ENCODE measurements around the gene CCDC86.

DNA sequence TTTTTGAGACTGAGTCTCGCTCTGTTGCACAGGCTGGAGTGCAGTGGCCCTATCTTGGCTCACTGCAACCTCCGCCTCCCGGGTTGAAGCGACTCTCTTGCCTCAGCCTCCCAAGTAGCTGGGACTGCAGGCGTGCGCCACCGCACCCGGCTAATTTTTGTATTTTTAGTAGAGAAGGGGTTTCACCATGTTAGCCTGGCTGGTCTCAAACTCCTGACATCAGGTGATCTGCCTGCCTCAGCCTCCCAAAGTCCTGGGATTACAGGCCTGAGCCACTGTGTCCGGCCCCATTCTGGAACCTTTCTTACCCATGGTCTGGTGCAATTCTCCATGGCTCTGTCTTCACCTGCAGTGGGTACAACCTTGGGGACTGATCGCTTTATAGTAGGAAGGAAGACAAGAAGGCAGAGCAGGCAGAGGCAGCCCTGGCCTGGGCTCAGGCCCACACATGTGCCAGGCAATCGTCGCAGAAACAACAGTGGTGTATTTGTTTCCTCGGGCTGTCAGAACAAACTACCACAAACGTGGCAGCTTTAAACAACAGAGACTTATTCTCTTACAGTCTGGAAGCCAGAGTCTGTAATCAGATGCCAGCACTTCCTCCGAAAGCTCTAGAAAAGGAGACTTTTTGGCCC lies 17.8 kb downstream of the CCDC86 start:
- no peak for TF ChIP-seq ETV6 (conservative IDR thresholded peaks at IDR 0.05 in 1 of 2, IDR thresholded peaks at IDR 0.05 in 1 of 2; ENCODE audit: borderline replicate concordance in 1 of 2, low read depth in 1 of 2)
- TF ChIP-seq, protein P1, sequence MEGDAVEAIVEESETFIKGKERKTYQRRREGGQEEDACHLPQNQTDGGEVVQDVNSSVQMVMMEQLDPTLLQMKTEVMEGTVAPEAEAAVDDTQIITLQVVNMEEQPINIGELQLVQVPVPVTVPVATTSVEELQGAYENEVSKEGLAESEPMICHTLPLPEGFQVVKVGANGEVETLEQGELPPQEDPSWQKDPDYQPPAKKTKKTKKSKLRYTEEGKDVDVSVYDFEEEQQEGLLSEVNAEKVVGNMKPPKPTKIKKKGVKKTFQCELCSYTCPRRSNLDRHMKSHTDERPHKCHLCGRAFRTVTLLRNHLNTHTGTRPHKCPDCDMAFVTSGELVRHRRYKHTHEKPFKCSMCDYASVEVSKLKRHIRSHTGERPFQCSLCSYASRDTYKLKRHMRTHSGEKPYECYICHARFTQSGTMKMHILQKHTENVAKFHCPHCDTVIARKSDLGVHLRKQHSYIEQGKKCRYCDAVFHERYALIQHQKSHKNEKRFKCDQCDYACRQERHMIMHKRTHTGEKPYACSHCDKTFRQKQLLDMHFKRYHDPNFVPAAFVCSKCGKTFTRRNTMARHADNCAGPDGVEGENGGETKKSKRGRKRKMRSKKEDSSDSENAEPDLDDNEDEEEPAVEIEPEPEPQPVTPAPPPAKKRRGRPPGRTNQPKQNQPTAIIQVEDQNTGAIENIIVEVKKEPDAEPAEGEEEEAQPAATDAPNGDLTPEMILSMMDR (IDR thresholded peaks at IDR 0.05 in 2 of 3, conservative IDR thresholded peaks at IDR 0.05 in 1 of 3; ENCODE audit: control insufficient read depth in 2 of 3, extremely low read depth in 1 of 3, insufficient read depth in 1 of 3, low read depth in 3 of 3, low read length in 3 of 3), result no peak
- no peak for TF ChIP-seq EGR1 (IDR thresholded peaks at IDR 0.05; ENCODE audit: borderline replicate concordance in 1 of 2, low read depth in 2 of 2, low read length in 2 of 2)
- no peak for TF ChIP-seq SPI1 (IDR thresholded peaks at IDR 0.05; ENCODE audit: borderline replicate concordance, insufficient read depth, low read depth, low read length)
- no peak for TF ChIP-seq POLR2AphosphoS2 (IDR thresholded peaks at IDR 0.05; ENCODE audit: low read depth, low read length)
- no peak for TF ChIP-seq POLR2A (IDR thresholded peaks at IDR 0.05; ENCODE audit: low read depth, low read length)
- TF ChIP-seq, protein P2, sequence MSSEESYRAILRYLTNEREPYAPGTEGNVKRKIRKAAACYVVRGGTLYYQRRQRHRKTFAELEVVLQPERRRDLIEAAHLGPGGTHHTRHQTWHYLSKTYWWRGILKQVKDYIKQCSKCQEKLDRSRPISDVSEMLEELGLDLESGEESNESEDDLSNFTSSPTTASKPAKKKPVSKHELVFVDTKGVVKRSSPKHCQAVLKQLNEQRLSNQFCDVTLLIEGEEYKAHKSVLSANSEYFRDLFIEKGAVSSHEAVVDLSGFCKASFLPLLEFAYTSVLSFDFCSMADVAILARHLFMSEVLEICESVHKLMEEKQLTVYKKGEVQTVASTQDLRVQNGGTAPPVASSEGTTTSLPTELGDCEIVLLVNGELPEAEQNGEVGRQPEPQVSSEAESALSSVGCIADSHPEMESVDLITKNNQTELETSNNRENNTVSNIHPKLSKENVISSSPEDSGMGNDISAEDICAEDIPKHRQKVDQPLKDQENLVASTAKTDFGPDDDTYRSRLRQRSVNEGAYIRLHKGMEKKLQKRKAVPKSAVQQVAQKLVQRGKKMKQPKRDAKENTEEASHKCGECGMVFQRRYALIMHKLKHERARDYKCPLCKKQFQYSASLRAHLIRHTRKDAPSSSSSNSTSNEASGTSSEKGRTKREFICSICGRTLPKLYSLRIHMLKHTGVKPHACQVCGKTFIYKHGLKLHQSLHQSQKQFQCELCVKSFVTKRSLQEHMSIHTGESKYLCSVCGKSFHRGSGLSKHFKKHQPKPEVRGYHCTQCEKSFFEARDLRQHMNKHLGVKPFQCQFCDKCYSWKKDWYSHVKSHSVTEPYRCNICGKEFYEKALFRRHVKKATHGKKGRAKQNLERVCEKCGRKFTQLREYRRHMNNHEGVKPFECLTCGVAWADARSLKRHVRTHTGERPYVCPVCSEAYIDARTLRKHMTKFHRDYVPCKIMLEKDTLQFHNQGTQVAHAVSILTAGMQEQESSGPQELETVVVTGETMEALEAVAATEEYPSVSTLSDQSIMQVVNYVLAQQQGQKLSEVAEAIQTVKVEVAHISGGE (CRISPR knock-in tag; IDR thresholded peaks at IDR 0.05), result no peak
- TF ChIP-seq GABPA (IDR thresholded peaks at IDR 0.05; ENCODE audit: low read depth), result no peak
- no peak for TF ChIP-seq NBN (IDR thresholded peaks at IDR 0.05)
- TF ChIP-seq, protein P3, sequence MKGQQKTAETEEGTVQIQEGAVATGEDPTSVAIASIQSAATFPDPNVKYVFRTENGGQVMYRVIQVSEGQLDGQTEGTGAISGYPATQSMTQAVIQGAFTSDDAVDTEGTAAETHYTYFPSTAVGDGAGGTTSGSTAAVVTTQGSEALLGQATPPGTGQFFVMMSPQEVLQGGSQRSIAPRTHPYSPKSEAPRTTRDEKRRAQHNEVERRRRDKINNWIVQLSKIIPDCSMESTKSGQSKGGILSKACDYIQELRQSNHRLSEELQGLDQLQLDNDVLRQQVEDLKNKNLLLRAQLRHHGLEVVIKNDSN (IDR thresholded peaks at IDR 0.05; ENCODE audit: borderline replicate concordance, extremely low read length, insufficient read depth, low read depth, low read length), result no peak
- TF ChIP-seq, protein P4, sequence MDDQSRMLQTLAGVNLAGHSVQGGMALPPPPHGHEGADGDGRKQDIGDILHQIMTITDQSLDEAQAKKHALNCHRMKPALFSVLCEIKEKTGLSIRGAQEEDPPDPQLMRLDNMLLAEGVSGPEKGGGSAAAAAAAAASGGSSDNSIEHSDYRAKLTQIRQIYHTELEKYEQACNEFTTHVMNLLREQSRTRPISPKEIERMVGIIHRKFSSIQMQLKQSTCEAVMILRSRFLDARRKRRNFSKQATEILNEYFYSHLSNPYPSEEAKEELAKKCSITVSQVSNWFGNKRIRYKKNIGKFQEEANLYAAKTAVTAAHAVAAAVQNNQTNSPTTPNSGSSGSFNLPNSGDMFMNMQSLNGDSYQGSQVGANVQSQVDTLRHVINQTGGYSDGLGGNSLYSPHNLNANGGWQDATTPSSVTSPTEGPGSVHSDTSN (IDR thresholded peaks at IDR 0.05; ENCODE audit: insufficient replicate concordance, low read depth, low read length), result no peak
- no peak for TF ChIP-seq CHD4 (IDR thresholded peaks at IDR 0.05)
- TF ChIP-seq CHD2 (IDR thresholded peaks at IDR 0.05; ENCODE audit: borderline replicate concordance, low read depth, low read length), result no peak
- no peak for TF ChIP-seq BHLHE40 (IDR thresholded peaks at IDR 0.05; ENCODE audit: borderline replicate concordance in 1 of 2, low read depth in 2 of 2, low read length in 1 of 2)

Measured in GM12878 (cell line).